Activated T-helper 1 cell treated with anti-CD3 and anti-CD28 coated beads, Interleukin-12 subunit alpha, Interleukin-12 subunit beta, Interleukin-2, Interleukin-4 antibody, amounts not matched to agents 30 ng/mL and 10 ng/mL and 1 ng/mL, durations not matched to agents 14 hours and 24 hours and 36 hours (primary cell): Measurements from ENCODE around the gene BHLHE41. TPM values are rescaled to one million over a fixed set of nuclear protein-coding genes. Genes with fewer than 3 reads are reported as not detected.

Experiments
- DNase-seq: peaks from one replicate; pipeline ENCODE4 v3.0.0; 2021; ENCODE audit warnings: low spot score
- H3K27ac Mint-ChIP-seq: one replicate; pipeline ENCODE4 v1.8.0; 2021; ENCODE audit warnings: mild to moderate bottlenecking, mixed read lengths
- H3K27me3 Mint-ChIP-seq: one replicate; pipeline ENCODE4 v1.8.0; 2022; ENCODE audit warnings: mild to moderate bottlenecking, moderate library complexity, mixed read lengths; ENCODE audit not compliant: insufficient read depth
- H3K36me3 Mint-ChIP-seq: one replicate; pipeline ENCODE4 v1.8.0; 2021; ENCODE audit warnings: low read depth, mixed read lengths
- H3K4me1 Mint-ChIP-seq: one replicate; pipeline ENCODE4 v1.8.0; 2021; ENCODE audit warnings: low read depth, mixed read lengths
- H3K4me3 Mint-ChIP-seq: one replicate; pipeline ENCODE4 v1.8.0; 2021; ENCODE audit warnings: mild to moderate bottlenecking, moderate library complexity, mixed read lengths
- H3K9me3 Mint-ChIP-seq: one replicate; pipeline ENCODE4 v1.8.0; 2021; ENCODE audit warnings: mixed read lengths
- intact Hi-C: fragments of 100-400 bp; cut with micrococcal nuclease; formaldehyde crosslinking; loops from one replicate; pipeline ENCODE4 v1.15.1; 2024
- total RNA-seq: library from RNA; stranded (reverse); gene quantifications from 2 replicates; pipeline ENCODE4 v1.2.3, GENCODE V29; 2022

The BHLHE41 gene
- total RNA-seq, 1 donor from 2014 or later, result not detected

GRCh38 chr12:26102953-26103352 is 21.9 kb downstream of the BHLHE41 start:
- H3K4me3 Mint-ChIP-seq, result no peak overlapping the region
- no peaks in the 10 kb centered on the region for H3K4me1 Mint-ChIP-seq
- H3K9me3 Mint-ChIP-seq, result no peaks in the 10 kb centered on the region
- peaks cover 36% of the 10 kb centered on the region for H3K27me3 Mint-ChIP-seq
- intact Hi-C loops, result no loop called here
- H3K36me3 Mint-ChIP-seq, result no peaks in the 10 kb centered on the region
- no peak for DNase-seq
- no peak overlapping the region for H3K27ac Mint-ChIP-seq

GRCh38 chr12:26101763-26102162 is 23.1 kb downstream of the BHLHE41 start:
- no peak for DNase-seq
- Mint-ChIP-seq H3K4me3 (no peak overlapping the region), H3K4me1 (no peaks in the 10 kb centered on the region), H3K27me3 (peaks cover 31% of the 10 kb centered on the region), H3K9me3 (no peaks in the 10 kb centered on the region), H3K36me3 (no peaks in the 10 kb centered on the region), H3K27ac (no peak overlapping the region)
- intact Hi-C loops, result no loop called here

DNA sequence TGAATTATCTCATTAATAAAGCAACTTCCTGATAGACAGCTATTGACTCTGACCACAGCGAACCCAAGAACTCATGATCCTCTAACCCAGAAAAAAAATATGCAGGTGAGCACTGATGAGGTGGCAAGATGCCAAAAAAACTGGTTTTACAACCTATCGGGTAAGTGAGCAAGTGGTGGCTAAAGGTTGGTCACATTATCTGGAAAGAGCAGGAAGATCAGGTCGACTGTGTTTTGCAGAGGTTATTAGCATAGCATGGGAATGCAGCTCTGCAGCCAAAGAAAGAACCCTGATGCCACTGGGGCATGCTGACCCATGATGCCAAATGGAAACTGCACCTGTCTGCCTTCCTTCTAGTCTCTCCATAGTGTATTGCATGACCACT is 23.5 kb downstream of the BHLHE41 start:
- DNase-seq, result no peak
- Mint-ChIP-seq H3K36me3 (no peaks in the 10 kb centered on the region), H3K27ac (no peak overlapping the region), H3K27me3 (peaks cover 27% of the 10 kb centered on the region), H3K4me1 (no peaks in the 10 kb centered on the region), H3K4me3 (no peak overlapping the region), H3K9me3 (no peaks in the 10 kb centered on the region)
- intact Hi-C loops, result no loop called here

DNA sequence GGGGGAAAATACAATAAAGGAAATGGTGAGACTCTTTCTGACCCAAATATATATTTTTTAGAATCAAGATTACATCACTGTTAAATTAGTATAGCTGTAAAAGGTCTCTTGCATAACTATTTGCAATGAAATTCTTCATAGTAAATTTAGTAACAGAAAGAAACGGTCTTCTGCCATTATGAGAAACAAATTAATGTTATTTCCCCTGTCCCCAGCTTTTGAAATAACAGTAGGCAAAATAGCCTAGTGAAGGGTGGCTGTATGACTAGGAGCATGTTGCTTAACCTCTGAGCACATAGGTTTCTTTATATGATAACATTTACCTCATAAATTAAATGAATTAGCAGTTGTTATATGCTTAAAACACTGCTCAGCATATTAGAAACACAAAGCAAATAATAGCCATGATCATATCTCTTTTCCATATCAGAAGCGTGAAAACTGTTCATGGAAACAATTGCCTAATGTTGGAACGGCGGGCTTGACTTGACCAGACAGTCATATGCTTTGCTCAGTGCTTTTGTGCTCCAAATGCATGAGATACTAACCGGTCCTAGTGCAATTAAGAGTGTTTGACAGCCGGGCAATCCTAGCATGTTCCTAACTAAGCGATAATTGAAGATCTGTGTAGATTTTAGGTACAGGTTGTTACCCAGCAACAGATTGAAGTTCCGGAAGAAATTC is 24.0 kb downstream of the BHLHE41 start:
- intact Hi-C loops, result no loop called here
- Mint-ChIP-seq H3K9me3 (no peaks in the 10 kb centered on the region), H3K27me3 (peaks cover 26% of the 10 kb centered on the region)

GRCh38 chr12:26097046-26097878 is 27.6 kb downstream of the BHLHE41 start:
- DNase-seq, result peak; percentile 14
- peaks cover 26% of the 10 kb centered on the region for H3K27me3 Mint-ChIP-seq
- H3K9me3 Mint-ChIP-seq, result no peaks in the 10 kb centered on the region
- no peak overlapping the region for H3K27ac Mint-ChIP-seq
- no peaks in the 10 kb centered on the region for H3K4me1 Mint-ChIP-seq
- intact Hi-C loops, result loop anchor here (1.0 to 5.0 kb wide), 6 partner anchors 428 to 790 kb away; no protein-coding TSS in a partner anchor
- no peaks in the 10 kb centered on the region for H3K36me3 Mint-ChIP-seq
- H3K4me3 Mint-ChIP-seq, result no peak overlapping the region

More for the DNA sequence above, 24.0 kb downstream of the BHLHE41 start:
- no peaks in the 10 kb centered on the region for H3K36me3 Mint-ChIP-seq
- H3K4me3 Mint-ChIP-seq, result no peak overlapping the region
- H3K4me1 Mint-ChIP-seq, result no peaks in the 10 kb centered on the region
- DNase-seq, result no peak
- H3K27ac Mint-ChIP-seq, result no peak overlapping the region

- no peak for DNase-seq
- Mint-ChIP-seq H3K27me3 (peaks cover 17% of the 10 kb centered on the region), H3K4me3 (no peak overlapping the region), H3K9me3 (no peaks in the 10 kb centered on the region), H3K27ac (no peak overlapping the region), H3K36me3 (no peaks in the 10 kb centered on the region), H3K4me1 (no peaks in the 10 kb centered on the region)
- intact Hi-C loops, result loop anchor here (2.0 to 5.0 kb wide), 3 partner anchors 429 to 791 kb away; no protein-coding TSS in a partner anchor
Measured at GRCh38 chr12:26096036-26096435, 28.8 kb downstream of the BHLHE41 start.

DNA sequence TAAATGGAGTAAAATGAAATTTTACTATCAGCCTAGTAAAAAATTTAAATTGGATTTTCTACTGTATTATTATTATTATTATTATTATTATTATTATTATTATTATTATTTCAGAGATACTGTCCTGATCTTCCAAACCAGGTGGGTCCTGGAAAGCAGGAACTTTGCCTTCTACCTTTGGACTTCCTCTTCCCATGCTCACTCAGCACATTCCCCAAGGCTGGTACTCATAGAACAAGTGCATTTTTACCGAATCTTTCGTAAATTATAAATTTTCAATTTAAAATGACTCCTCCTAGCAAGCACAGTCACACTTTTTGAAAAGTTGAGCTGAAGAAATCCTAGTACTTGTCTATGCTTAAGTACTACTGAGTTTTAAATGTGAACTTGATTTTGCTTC is 29.7 kb downstream of the BHLHE41 start:
- H3K36me3 Mint-ChIP-seq, result no peaks in the 10 kb centered on the region
- no peak overlapping the region for H3K4me3 Mint-ChIP-seq
- peaks cover 12% of the 10 kb centered on the region for H3K27me3 Mint-ChIP-seq
- no peak for DNase-seq
- no peaks in the 10 kb centered on the region for H3K9me3 Mint-ChIP-seq
- H3K27ac Mint-ChIP-seq, result no peak overlapping the region
- intact Hi-C loops, result loop anchor here (5.0 kb wide), 2 partner anchors 757 to 792 kb away; no protein-coding TSS in a partner anchor
- H3K4me1 Mint-ChIP-seq, result no peaks in the 10 kb centered on the region

GRCh38 chr12:26092346-26093105 is 32.3 kb downstream of the BHLHE41 start:
- no peak overlapping the region for H3K4me3 Mint-ChIP-seq
- DNase-seq, result no peak
- peaks cover 5% of the 10 kb centered on the region for H3K4me1 Mint-ChIP-seq
- intact Hi-C loops, result no loop called here
- no peaks in the 10 kb centered on the region for H3K9me3 Mint-ChIP-seq
- H3K27ac Mint-ChIP-seq, result no peak overlapping the region
- peaks cover 5% of the 10 kb centered on the region for H3K27me3 Mint-ChIP-seq
- H3K36me3 Mint-ChIP-seq, result no peaks in the 10 kb centered on the region

DNA sequence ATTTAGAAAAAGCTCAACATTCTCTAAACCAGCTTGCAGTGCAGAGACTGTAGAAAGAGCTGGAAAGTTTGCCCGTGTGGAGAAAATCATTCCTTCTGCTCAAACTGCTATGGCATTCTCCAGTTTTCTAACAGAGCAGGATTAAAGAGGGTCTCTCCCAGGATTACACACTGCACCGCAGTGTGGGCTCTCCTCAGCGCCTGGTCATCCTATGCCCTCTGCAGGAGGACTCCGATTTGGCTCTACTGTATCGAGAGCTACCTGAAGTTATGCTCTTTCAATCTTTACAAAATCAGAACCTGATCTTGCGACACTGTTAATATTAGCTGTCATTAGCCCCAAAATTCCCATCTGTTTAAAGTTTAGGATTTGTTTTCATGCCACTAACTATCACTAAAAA is 33.0 kb downstream of the BHLHE41 start:
- Mint-ChIP-seq H3K27ac (no peak overlapping the region), H3K4me3 (no peak overlapping the region), H3K9me3 (no peaks in the 10 kb centered on the region), H3K4me1 (peaks cover 5% of the 10 kb centered on the region), H3K36me3 (no peaks in the 10 kb centered on the region), H3K27me3 (peaks cover 3% of the 10 kb centered on the region)
- intact Hi-C loops, result no loop called here
- DNase-seq, result no peak

DNA sequence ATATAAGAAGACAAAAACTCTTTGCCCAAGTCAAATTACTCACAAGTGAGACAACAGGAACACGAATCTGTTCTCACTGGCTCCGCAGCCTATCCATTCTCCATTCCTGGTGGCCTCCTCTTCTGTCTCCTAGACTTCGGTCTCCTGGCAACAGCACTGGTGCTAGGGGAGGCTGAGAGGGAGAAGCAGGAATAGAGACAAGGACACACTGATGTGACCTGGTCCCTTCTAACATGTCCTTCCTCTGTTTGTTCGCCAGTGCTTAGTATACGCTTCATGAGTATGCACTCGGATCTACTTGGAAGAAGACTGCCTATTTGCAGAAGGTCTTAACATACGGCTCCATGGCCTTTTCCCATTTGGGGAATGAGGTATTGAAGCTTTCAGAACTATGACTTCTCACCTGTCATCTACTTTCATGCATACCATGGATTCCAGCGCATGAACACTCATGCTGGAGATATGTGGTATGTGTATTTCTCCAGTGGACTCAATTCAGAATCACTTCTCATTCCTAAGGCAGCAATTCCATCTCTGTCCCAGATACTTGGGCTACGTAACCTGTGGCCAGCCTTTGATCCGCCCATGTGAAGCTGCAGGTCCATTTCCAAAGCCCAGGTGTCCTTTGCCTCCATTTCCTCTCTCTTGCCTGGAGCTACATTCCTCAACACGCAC is 33.9 kb downstream of the BHLHE41 start:
- H3K36me3 Mint-ChIP-seq, result no peaks in the 10 kb centered on the region
- peaks cover 5% of the 10 kb centered on the region for H3K4me1 Mint-ChIP-seq
- H3K27ac Mint-ChIP-seq, result no peak overlapping the region
- H3K4me3 Mint-ChIP-seq, result no peak overlapping the region
- intact Hi-C loops, result no loop called here
- DNase-seq, result no peak
- peaks cover 3% of the 10 kb centered on the region for H3K27me3 Mint-ChIP-seq
- no peaks in the 10 kb centered on the region for H3K9me3 Mint-ChIP-seq

- intact Hi-C loops, result no loop called here
- Mint-ChIP-seq H3K4me1 (peaks cover 5% of the 10 kb centered on the region), H3K4me3 (no peak overlapping the region), H3K27ac (no peak overlapping the region), H3K36me3 (no peaks in the 10 kb centered on the region), H3K27me3 (no peaks in the 10 kb centered on the region), H3K9me3 (no peaks in the 10 kb centered on the region)
- DNase-seq, result peak; percentile 7
Measured at GRCh38 chr12:26088998-26089397, 35.8 kb downstream of the BHLHE41 start.

GRCh38 chr12:26086936-26087335 is 37.9 kb downstream of the BHLHE41 start:
- no peak for DNase-seq
- peaks cover 5% of the 10 kb centered on the region for H3K4me1 Mint-ChIP-seq
- intact Hi-C loops, result no loop called here
- H3K27ac Mint-ChIP-seq, result no peak overlapping the region
- H3K9me3 Mint-ChIP-seq, result no peaks in the 10 kb centered on the region
- H3K27me3 Mint-ChIP-seq, result no peaks in the 10 kb centered on the region
- H3K4me3 Mint-ChIP-seq, result no peak overlapping the region
- H3K36me3 Mint-ChIP-seq, result no peaks in the 10 kb centered on the region
